CD4-positive, alpha-beta T cell treated with Interleukin-15 for 4 hours (primary cell): Measurements from ENCODE around the gene FOSL2.

Source experiments
- DNase-seq: peaks from one replicate; pipeline ENCODE4 v3.0.0-alpha.2; 2020; ENCODE audit warnings: low spot score

FOSL2 gene

GRCh38 chr2:28432362-28432761 lies 39.7 kb downstream of the FOSL2 start:
- no peak for DNase-seq

GRCh38 chr2:28433215-28433614 lies 40.6 kb downstream of the FOSL2 start:
- DNase-seq, result no peak

- no peak for DNase-seq
Observed at GRCh38 chr2:28433935-28434599, 41.4 kb downstream of the FOSL2 start.

DNA sequence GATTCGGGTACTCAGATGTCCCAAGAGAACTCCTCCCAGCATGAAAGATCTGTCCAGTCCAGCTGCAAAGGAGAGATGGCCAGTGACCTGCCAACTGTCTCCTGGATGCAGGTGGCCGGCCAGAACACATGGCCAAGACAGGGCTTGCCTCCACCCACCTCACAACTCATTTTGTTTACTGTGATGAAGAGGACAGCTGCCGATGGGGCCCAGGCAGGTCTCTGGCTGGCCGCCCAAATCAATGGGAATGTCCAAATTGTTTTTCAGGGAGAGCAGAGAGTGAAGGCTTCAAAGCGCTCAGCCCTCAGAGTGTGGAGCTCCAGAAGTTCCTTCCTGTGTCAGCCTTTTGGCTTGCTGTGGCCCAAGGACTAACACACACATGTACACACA lies 41.9 kb downstream of the FOSL2 start:
- DNase-seq, result no peak

DNA sequence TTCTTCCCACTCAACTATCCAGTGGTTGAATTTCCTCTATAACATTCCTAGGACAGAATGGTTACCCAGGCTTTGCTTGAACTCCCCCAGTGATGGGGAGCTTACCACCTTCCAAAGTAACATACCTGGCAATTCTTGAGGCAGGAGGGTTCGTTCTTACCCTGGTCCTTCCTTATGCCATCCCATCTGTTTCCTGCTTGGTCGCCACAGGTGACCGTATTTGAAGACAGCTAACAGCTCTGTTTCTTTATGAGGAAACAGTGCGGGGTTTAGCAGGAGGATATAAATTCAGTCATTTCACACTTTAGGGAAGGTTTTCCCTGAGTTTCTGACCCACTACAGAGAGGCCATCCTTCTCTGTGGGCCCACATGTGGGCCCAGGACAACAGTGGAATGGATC lies 42.6 kb downstream of the FOSL2 start:
- DNase-seq, result no peak

- no peak for DNase-seq
Observed at GRCh38 chr2:28435814-28436351, 43.2 kb downstream of the FOSL2 start.

DNA sequence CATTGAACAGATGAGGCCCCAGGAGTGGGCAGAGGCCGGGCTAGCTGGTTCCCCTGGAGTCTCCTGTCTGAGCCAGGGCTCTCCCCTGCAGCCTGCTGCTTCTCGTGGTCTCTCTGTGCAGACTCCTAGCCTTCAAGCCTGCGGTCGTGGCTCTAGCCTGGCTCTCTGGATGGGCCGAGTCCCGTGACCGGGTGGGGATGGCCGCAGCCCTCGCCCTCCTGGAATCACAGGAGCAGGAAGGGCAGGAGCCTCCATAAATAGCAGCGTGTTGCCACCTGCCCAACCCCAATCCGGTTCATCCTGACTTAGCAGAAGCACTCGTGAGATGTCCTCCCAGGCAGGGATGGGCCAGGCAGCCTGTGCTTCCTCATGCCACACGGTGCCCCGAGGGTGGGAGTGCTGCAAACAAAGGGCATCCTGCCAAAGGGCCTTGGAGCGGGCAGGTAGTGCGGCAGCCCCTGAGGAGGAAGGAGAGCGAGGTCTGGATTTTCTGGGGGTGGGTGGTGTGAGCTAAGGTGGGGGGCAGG lies 43.9 kb downstream of the FOSL2 start:
- DNase-seq, result no peak

GRCh38 chr2:28437149-28437835 lies 44.6 kb downstream of the FOSL2 start:
- no peak for DNase-seq

DNA sequence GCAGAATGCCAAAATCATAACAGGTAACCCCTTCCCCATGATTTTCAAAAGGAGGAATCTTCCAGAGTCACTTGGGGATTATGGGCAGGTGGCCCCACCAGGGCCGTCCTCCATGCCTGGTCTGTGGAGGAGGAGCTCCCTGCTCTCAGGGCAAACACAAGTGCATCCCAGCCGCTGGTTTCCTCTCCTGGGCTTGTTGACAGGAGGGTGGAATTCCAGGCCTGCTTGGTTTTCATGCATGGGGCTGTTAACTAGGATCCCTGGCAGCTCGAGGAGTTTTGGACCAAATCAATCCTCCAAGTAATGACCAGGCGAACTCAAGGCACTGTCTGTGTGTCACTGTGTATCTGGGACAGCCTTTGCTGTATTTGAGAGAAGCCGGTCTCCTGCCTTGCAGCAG lies 45.3 kb downstream of the FOSL2 start:
- no peak for DNase-seq

- no peak for DNase-seq
Observed at GRCh38 chr2:28438532-28439063, 45.9 kb downstream of the FOSL2 start.

GRCh38 chr2:28439127-28439526 lies 46.5 kb downstream of the FOSL2 start:
- DNase-seq, result no peak

GRCh38 chr2:28439763-28440162 lies 47.1 kb downstream of the FOSL2 start:
- DNase-seq, result no peak

DNA sequence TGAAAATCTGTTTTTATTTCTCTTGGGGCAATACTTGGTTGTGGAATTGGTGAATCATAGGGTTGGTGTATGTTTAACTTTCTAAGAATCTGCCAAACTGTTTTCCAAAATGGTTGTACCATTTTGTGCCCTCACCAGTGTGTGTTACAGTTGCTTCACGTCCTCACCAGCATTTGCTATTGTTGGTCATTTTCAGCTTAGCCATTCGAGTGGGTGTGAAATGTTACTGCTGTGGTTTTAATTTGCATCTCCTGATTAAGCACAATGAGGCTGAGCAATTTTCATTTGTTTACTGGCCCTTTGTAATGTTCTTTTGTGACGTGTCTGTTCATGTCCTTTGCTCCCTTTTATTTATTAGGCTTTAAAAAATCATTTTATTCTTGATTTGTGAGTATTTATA lies 49.7 kb downstream of the FOSL2 start:
- DNase-seq, result no peak

- no peak for DNase-seq
Observed at GRCh38 chr2:28444956-28445355, 52.3 kb downstream of the FOSL2 start.

DNA sequence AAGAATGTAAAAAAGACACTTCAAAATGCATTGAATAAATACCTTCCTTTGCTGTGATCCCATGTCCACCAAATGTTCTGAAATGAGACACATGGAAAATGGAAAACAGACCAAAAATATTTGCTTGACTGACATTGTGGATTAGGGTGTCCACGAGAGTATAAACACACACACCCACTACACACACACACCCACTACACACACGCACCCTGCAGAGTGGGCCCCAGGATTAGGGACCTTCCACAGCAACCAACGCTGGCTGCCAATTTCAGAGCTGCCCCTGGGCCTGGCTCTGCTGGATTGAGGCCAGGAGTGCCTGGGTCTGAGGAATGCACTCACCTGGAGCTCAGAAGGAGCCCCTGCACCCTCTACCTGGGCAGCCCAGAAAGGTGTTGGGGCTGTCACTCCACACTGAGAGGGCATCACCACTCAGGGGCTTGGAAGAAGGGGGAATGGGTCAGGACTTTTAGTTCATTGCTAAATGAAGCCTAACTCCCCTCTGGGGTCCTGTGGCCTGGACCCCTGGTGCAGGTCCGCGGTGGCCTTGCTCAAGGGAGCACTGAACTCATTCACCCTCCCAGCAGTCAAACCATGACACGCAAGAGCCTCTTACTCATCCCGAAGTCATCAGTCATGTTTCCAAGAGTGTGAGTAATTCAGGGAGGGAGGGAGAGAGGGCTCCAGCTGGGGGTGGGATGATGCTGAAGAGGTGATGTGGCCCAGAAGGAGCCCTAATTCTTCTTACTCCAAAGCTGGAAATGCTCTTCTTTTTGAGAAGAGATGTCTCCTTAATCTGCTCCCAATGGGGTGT lies 53.0 kb downstream of the FOSL2 start:
- DNase-seq, result peak; percentile 13

- DNase-seq, result no peak
Observed at GRCh38 chr2:28446531-28446930, 53.9 kb downstream of the FOSL2 start.

DNA sequence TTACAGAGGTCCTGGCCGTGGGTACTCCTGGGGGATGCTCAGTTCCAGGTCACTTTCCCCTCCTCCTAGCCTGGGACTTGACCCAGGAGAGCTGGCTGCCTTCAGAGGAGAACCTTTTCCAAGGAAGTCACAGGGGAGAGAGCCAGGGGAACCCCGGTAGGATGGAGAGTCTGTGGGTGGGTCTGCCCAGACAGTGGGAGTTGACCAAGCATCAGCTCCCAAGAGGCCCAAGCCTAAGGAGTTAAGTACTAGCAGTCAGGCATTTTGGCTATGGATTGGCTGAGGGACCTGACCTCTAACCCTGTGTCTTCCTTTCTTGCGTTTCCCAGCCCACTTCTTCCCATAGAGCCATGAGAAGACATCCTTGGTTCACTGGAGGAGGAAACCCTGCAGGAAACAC lies 54.4 kb downstream of the FOSL2 start:
- no peak for DNase-seq

- DNase-seq, result no peak
Observed at GRCh38 chr2:28447943-28448792, 55.5 kb downstream of the FOSL2 start.

DNA sequence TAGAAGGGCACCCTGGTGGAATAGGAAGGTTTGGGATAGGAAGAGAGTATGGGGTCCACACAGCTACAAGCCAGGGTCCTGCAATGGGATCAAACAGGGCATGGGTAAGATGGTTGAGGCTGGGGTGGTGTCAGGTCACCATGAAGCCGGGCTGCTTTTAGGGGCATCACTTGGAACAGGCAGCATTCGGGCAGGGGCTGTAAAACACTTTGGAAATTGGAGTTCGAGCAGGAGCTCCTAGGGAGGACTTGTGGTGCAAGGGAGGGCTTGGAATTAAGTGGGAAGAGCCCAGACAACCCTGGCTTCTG lies 56.1 kb downstream of the FOSL2 start:
- no peak for DNase-seq

DNA sequence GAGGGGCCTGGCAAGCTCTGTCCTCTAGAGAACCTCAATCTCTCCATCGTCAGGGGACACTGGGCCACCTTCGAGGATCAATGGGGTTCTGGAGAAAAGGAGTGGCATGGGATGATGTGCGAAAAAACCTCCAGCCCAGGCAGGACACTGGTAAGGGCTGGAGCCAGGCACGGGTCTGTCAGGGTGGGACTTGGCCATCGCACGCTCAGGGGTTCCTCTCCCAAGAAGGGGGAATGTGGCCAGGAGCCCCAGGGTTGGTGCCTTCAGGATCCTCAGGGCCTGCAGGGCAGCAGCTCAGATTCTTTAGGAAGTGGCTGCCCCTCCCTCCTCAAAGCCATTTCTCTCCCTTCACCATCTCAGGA lies 56.4 kb downstream of the FOSL2 start:
- DNase-seq, result no peak

DNA sequence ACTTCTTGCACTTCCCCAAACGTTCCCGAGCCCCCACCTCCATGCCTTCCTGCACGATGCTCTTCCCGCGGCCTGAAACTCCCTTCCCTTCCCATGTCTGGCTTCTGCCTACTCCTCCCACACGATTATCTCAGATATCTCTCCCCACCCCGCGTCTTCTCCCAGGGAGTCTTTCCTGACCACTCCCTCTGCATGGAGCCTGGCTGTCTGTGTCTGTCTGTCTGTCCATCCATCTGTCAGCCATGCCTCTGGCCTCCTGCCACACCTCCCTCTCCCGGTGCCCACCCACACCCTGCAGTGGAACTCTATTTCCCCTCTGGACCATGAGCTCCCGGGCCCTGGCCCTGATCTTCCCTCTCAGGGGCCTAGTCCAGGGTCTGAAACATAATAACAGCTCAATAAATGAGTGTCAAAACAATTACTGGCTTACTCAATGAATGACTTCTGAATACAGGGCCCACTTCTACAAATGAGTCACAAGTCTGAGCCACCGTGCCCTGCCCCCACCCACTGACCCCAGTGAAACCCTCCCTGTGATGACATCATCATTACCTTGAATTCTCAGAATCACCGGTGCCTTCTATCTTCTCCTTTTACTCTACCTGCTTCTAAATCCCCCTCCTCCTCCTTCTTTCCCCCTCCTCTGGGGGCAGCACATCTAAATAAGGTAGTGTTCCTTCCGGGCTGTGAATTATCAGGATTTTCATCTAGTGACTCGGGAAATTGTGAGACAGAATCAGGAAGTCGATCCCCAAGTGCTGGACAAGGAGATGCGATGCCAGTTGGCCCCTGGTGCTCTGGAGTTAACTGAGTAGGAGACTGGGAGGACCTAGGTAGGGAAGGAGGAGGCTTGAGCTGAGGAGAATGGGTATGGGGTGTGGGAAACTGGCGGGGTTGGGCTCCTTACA lies 57.1 kb downstream of the FOSL2 start:
- peak; percentile 67 for DNase-seq
